HepG2 (cell line): ENCODE data around the gene IL17C. TPM values are rescaled to one million over a fixed set of nuclear protein-coding genes. Genes with fewer than 3 reads are reported as not detected.

ENCODE experiments used
- FOXA1 ChIP-seq, 2 experiments: fragments of 450-650 bp in 1 of 2; sonication (generic) in 1 of 2; formaldehyde crosslinking in 1 of 2; IDR thresholded peaks; 2 replicates each; pipeline versions ENCODE4 v1.4.0 to v1.6.1; 2016 to 2020; ENCODE audit warnings: missing genetic modification reagents in 1 of 2
- FOXC1 ChIP-seq: sonication (generic); formaldehyde crosslinking; IDR thresholded peaks from 2 replicates; pipeline ENCODE4 v1.8.0; 2022; ENCODE audit warnings: mild to moderate bottlenecking, missing genetic modification reagents, borderline replicate concordance
- HHEX ChIP-seq: IDR thresholded peaks from 2 replicates; pipeline ENCODE4 v1.6.1; 2016; ENCODE audit warnings: control low read depth
- HNRNPH1 ChIP-seq: fragments of 200-400 bp; formaldehyde crosslinking; optimal IDR thresholded peaks from 2 replicates; pipeline ENCODE3; 2017; ENCODE audit warnings: mild to moderate bottlenecking, low read depth, low read length
- PRPF4 ChIP-seq: fragments of 200-400 bp; formaldehyde crosslinking; IDR thresholded peaks from 2 replicates; pipeline ENCODE4 v1.6.1; 2016; ENCODE audit warnings: low read length, low read depth; ENCODE audit not compliant: poor library complexity, severe bottlenecking
- PTBP1 ChIP-seq: fragments of 200-400 bp; formaldehyde crosslinking; IDR thresholded peaks from 2 replicates; pipeline ENCODE4 v1.6.1; 2018; ENCODE audit warnings: low read length, low read depth; ENCODE audit not compliant: poor library complexity, severe bottlenecking
- SMARCC2 ChIP-seq: fragments of 450-650 bp; IDR thresholded peaks from 2 replicates; pipeline ENCODE4 v1.6.1; 2017; ENCODE audit warnings: antibody characterized with exemption, mild to moderate bottlenecking
- SRY ChIP-seq: sonication (generic); formaldehyde crosslinking; IDR thresholded peaks from 2 replicates; pipeline ENCODE4 v1.8.0; 2022; ENCODE audit warnings: mild to moderate bottlenecking, missing genetic modification reagents
- SSRP1 ChIP-seq: IDR thresholded peaks from 2 replicates; pipeline ENCODE4 v1.6.1; 2016; ENCODE audit warnings: control low read depth
- U2AF2 ChIP-seq: fragments of 200-400 bp; formaldehyde crosslinking; IDR thresholded peaks from 2 replicates; pipeline ENCODE4 v1.6.1; 2017; ENCODE audit warnings: low read depth, mild to moderate bottlenecking, low read length
- ZNF180 ChIP-seq: sonication (generic); formaldehyde crosslinking; IDR thresholded peaks from 2 replicates; pipeline ENCODE4 v1.4.0; 2020; ENCODE audit warnings: low read depth, missing genetic modification reagents, borderline replicate concordance
- ZNF549 ChIP-seq: sonication (generic); formaldehyde crosslinking; IDR thresholded peaks from 2 replicates; pipeline ENCODE4 v1.5.0; 2020; ENCODE audit warnings: missing genetic modification reagents
- ZNF552 ChIP-seq: sonication (generic); formaldehyde crosslinking; IDR thresholded peaks from 2 replicates; pipeline ENCODE4 v1.9.0; 2022; ENCODE audit warnings: missing genetic modification reagents, mild to moderate bottlenecking, borderline replicate concordance
- ZNF574 ChIP-seq: sonication (generic); formaldehyde crosslinking; IDR thresholded peaks from 2 replicates; pipeline ENCODE4 v1.4.0; 2020; ENCODE audit warnings: missing genetic modification reagents
- ZNF747 ChIP-seq: sonication (generic); formaldehyde crosslinking; IDR thresholded peaks from 2 replicates; pipeline ENCODE4 v1.8.1; 2023; ENCODE audit warnings: missing genetic modification reagents, mild to moderate bottlenecking, borderline replicate concordance
- polyA plus RNA-seq, 8 experiments: library from polyadenylated mRNA; depleted of rRNA in 3 of 8; stranded (reverse) in 7 of 8; unstranded in 1 of 8; fragments of >200 nt; fragmentation: Illumina TruSeq in 4 of 8; extraction: Trizol in 4 of 8; gene quantifications; 2 replicates each; pipeline versions ENCODE4 v1.2.1 to v1.2.3, GENCODE V29; 2011 to 2016; ENCODE audit warnings: low read depth in 4 of 8, missing spikeins in 1 of 8, mixed read lengths in 1 of 8; ENCODE audit not compliant: insufficient read depth in 1 of 8
- total RNA-seq, 5 experiments: library from RNA; depleted of rRNA; stranded (reverse); fragments of >200 nt; fragmentation: Illumina TruSeq; extraction: Trizol; gene quantifications; 2 replicates each; pipeline ENCODE4 v1.2.3, GENCODE V29; 2016; ENCODE audit warnings: low read depth in 1 of 5
- TF ChIP-seq, protein P1 (sequence below): sonication (generic); formaldehyde crosslinking; IDR thresholded peaks from 2 replicates; pipeline ENCODE4 v1.4.0; 2020; ENCODE audit warnings: missing genetic modification reagents, mild to moderate bottlenecking, borderline replicate concordance
- TF ChIP-seq, protein P2 (sequence below): sonication (generic); formaldehyde crosslinking; IDR thresholded peaks from 2 replicates; pipeline ENCODE4 v1.4.0; 2020; ENCODE audit warnings: missing genetic modification reagents

The IL17C gene
- total and polyA plus RNA-seq, 2 of the 13 experiments (the other 11 are each of a cell fraction or from before 2014, with no cell fraction given): not detected

GRCh38 chr16:88662843-88663606 is 24.7 kb downstream of the IL17C start, which contains the start of gene MVD (continued):
- TF ChIP-seq ZNF574 (CRISPR knock-in tag): peak; percentile 91
- peak; percentile 91; the same call in 1 of the 2 replicates for TF ChIP-seq SRY (CRISPR knock-in tag)
- peak; percentile 81 for TF ChIP-seq ZNF552 (CRISPR knock-in tag)
- TF ChIP-seq ZNF747 (CRISPR knock-in tag): peak; percentile 90; the same call in 1 of the 2 replicates
- TF ChIP-seq FOXA1 (IDR thresholded peaks at IDR 0.05): no peak
- peak; percentile 59 for TF ChIP-seq FOXA1 (CRISPR knock-in tag; IDR thresholded peaks at IDR 0.05)
- peak; percentile 44 for TF ChIP-seq PTBP1
- TF ChIP-seq U2AF2: no peak
- 0 out of 2 replicates have a peak, but pooled peaks have one; percentile 37 for TF ChIP-seq ZNF180
- no peak for TF ChIP-seq PRPF4
- TF ChIP-seq HNRNPH1: no peak
- TF ChIP-seq, protein P1, sequence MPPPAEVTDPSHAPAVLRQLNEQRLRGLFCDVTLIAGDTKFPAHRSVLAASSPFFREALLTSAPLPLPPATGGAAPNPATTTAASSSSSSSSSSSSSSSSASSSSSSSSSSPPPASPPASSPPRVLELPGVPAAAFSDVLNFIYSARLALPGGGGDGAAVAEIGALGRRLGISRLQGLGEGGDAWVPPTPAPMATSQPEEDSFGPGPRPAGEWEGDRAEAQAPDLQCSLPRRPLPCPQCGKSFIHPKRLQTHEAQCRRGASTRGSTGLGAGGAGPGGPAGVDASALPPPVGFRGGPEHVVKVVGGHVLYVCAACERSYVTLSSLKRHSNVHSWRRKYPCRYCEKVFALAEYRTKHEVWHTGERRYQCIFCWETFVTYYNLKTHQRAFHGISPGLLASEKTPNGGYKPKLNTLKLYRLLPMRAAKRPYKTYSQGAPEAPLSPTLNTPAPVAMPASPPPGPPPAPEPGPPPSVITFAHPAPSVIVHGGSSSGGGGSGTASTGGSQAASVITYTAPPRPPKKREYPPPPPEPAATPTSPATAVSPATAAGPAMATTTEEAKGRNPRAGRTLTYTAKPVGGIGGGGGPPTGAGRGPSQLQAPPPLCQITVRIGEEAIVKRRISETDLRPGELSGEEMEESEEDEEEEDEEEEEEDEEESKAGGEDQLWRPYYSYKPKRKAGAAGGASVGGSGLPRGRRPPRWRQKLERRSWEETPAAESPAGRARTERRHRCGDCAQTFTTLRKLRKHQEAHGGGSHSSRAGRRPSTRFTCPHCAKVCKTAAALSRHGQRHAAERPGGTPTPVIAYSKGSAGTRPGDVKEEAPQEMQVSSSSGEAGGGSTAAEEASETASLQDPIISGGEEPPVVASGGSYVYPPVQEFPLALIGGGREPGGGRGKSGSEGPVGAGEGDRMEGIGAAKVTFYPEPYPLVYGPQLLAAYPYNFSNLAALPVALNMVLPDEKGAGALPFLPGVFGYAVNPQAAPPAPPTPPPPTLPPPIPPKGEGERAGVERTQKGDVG (CRISPR knock-in tag): peak; percentile 94
- no peak for TF ChIP-seq ZNF549 (CRISPR knock-in tag)
- TF ChIP-seq FOXC1: 0 out of 2 replicates have a peak, but pooled peaks have one; percentile 88
- no peak for TF ChIP-seq SSRP1 (CRISPR knock-in tag)
- no peak for TF ChIP-seq SMARCC2
- TF ChIP-seq, protein P2, sequence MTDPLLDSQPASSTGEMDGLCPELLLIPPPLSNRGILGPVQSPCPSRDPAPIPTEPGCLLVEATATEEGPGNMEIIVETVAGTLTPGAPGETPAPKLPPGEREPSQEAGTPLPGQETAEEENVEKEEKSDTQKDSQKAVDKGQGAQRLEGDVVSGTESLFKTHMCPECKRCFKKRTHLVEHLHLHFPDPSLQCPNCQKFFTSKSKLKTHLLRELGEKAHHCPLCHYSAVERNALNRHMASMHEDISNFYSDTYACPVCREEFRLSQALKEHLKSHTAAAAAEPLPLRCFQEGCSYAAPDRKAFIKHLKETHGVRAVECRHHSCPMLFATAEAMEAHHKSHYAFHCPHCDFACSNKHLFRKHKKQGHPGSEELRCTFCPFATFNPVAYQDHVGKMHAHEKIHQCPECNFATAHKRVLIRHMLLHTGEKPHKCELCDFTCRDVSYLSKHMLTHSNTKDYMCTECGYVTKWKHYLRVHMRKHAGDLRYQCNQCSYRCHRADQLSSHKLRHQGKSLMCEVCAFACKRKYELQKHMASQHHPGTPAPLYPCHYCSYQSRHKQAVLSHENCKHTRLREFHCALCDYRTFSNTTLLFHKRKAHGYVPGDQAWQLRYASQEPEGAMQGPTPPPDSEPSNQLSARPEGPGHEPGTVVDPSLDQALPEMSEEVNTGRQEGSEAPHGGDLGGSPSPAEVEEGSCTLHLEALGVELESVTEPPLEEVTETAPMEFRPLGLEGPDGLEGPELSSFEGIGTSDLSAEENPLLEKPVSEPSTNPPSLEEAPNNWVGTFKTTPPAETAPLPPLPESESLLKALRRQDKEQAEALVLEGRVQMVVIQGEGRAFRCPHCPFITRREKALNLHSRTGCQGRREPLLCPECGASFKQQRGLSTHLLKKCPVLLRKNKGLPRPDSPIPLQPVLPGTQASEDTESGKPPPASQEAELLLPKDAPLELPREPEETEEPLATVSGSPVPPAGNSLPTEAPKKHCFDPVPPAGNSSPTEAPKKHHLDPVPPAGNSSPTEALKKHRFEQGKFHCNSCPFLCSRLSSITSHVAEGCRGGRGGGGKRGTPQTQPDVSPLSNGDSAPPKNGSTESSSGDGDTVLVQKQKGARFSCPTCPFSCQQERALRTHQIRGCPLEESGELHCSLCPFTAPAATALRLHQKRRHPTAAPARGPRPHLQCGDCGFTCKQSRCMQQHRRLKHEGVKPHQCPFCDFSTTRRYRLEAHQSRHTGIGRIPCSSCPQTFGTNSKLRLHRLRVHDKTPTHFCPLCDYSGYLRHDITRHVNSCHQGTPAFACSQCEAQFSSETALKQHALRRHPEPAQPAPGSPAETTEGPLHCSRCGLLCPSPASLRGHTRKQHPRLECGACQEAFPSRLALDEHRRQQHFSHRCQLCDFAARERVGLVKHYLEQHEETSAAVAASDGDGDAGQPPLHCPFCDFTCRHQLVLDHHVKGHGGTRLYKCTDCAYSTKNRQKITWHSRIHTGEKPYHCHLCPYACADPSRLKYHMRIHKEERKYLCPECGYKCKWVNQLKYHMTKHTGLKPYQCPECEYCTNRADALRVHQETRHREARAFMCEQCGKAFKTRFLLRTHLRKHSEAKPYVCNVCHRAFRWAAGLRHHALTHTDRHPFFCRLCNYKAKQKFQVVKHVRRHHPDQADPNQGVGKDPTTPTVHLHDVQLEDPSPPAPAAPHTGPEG (CRISPR knock-in tag): peak; percentile 80
- TF ChIP-seq HHEX (CRISPR knock-in tag): no peak
